CD14-positive monocyte (primary cell): ENCODE data around the gene CYP20A1. TPM values are rescaled to one million over a fixed set of nuclear protein-coding genes. Genes with fewer than 3 reads are reported as not detected.
"Not testable (repeated sequence)": the region's sequence is repeated elsewhere in the genome, so short reads cannot be mapped to it uniquely, and the experiment has no call there.

Experiments used
- DNase-seq, 3 donors: peaks; one replicate each; pipeline ENCODE4 v3.0.0-alpha.2; 2011 to 2022
- H2AFZ ChIP-seq: 2 replicates; pipeline ENCODE4 v1.6.0; 2012; ENCODE audit warnings: mild to moderate bottlenecking, low read depth, low read length, inconsistent platforms; ENCODE audit not compliant: insufficient read depth, poor library complexity, severe bottlenecking
- H3K27ac ChIP-seq, 2 donors: 1 replicate in 1 of 2; 2 replicates in 1 of 2; pipeline ENCODE4 v1.5.1; 2012 to 2013; ENCODE audit warnings: low read length in 2 of 2, control low read depth in 1 of 2, inconsistent platforms in 1 of 2, low read depth in 1 of 2, mild to moderate bottlenecking in 1 of 2
- H3K27me3 ChIP-seq, 2 donors: one replicate each; pipeline versions ENCODE4 v1.6.0 to v1.6.1; 2011 to 2013; ENCODE audit warnings: low read length in 2 of 2; ENCODE audit not compliant: control insufficient read depth in 2 of 2, insufficient read depth in 2 of 2
- H3K36me3 ChIP-seq, 2 donors: replicated peaks in 1 of 2; 1 replicate in 1 of 2; 2 replicates in 1 of 2; pipeline versions ENCODE4 v1.5.1 to v1.6.1; 2012 to 2013; ENCODE audit warnings: low read length in 2 of 2, control low read depth in 1 of 2, inconsistent platforms in 1 of 2, mild to moderate bottlenecking in 1 of 2; ENCODE audit not compliant: insufficient read depth in 2 of 2, control insufficient read depth in 1 of 2
- H3K4me1 ChIP-seq, 2 donors: 1 replicate in 1 of 2; 2 replicates in 1 of 2; pipeline versions ENCODE4 v1.5.1 to v1.6.1; 2012 to 2013; ENCODE audit warnings: low read length in 2 of 2, control low read depth in 1 of 2, inconsistent platforms in 1 of 2, mild to moderate bottlenecking in 1 of 2, moderate library complexity in 1 of 2; ENCODE audit not compliant: insufficient read depth in 2 of 2, control insufficient read depth in 1 of 2
- H3K4me2 ChIP-seq: replicated peaks from 2 replicates; pipeline ENCODE3; 2012; ENCODE audit warnings: low read length, moderate library complexity, mild to moderate bottlenecking; ENCODE audit not compliant: poor library complexity, severe bottlenecking; ENCODE audit errors: extremely low read depth
- H3K4me3 ChIP-seq, 3 experiments: fragments of 200-600 bp in 1 of 3; sonication (generic) in 1 of 3; replicated peaks in 1 of 3; 1 replicate in 2 of 3; 2 replicates in 1 of 3; pipeline ENCODE4 v1.5.1; 2011 to 2013; ENCODE audit warnings: low read length in 3 of 3, mild to moderate bottlenecking in 3 of 3, control low read depth in 2 of 3, low read depth in 2 of 3, inconsistent platforms in 1 of 3, moderate library complexity in 1 of 3
- H3K79me2 ChIP-seq: 2 replicates; pipeline ENCODE4 v1.6.0; 2012; ENCODE audit warnings: mild to moderate bottlenecking, control low read depth, inconsistent platforms, low read length, moderate library complexity; ENCODE audit not compliant: insufficient read depth
- H3K9ac ChIP-seq: 2 replicates; pipeline ENCODE4 v1.6.0; 2017; ENCODE audit warnings: low read length, mild to moderate bottlenecking; ENCODE audit not compliant: insufficient read depth, poor library complexity, severe bottlenecking
- H3K9me3 ChIP-seq, 2 donors: replicated peaks in 1 of 2; 1 replicate in 1 of 2; 2 replicates in 1 of 2; pipeline versions ENCODE4 v1.5.1 to v1.6.1; 2012 to 2013; ENCODE audit warnings: low read length in 2 of 2, control low read depth in 1 of 2; ENCODE audit not compliant: control insufficient read depth in 1 of 2, insufficient read depth in 1 of 2
- H4K20me1 ChIP-seq: 2 replicates; pipeline ENCODE4 v1.6.0; 2012; ENCODE audit warnings: mild to moderate bottlenecking, low read length, control low read depth, moderate library complexity; ENCODE audit not compliant: insufficient read depth
- H3K27ac Mint-ChIP-seq, 7 donors: one replicate each; pipeline ENCODE4 v1.8.0; 2020; ENCODE audit warnings: mild to moderate bottlenecking in 7 of 7, mixed read lengths in 7 of 7, moderate library complexity in 6 of 7, inconsistent platforms in 2 of 7
- H3K27me3 Mint-ChIP-seq, 3 donors: one replicate each; pipeline ENCODE4 v1.8.0; 2021 to 2022; ENCODE audit warnings: low read depth in 3 of 3, mild to moderate bottlenecking in 3 of 3, mixed read lengths in 3 of 3, moderate library complexity in 3 of 3, inconsistent platforms in 1 of 3
- H3K36me3 Mint-ChIP-seq, 2 donors: one replicate each; pipeline ENCODE4 v1.8.0; 2020; ENCODE audit warnings: mixed read lengths in 2 of 2, inconsistent platforms in 1 of 2, mild to moderate bottlenecking in 1 of 2
- H3K4me1 Mint-ChIP-seq: one replicate; pipeline ENCODE4 v1.8.0; 2020; ENCODE audit warnings: mild to moderate bottlenecking, mixed read lengths
- H3K4me3 Mint-ChIP-seq, 2 donors: one replicate each; pipeline ENCODE4 v1.8.0; 2020; ENCODE audit warnings: mild to moderate bottlenecking in 2 of 2, mixed read lengths in 2 of 2, moderate library complexity in 1 of 2
- H3K9me3 Mint-ChIP-seq, 7 donors: one replicate each; pipeline ENCODE4 v1.8.0; 2020 to 2022; ENCODE audit warnings: mixed read lengths in 7 of 7, mild to moderate bottlenecking in 6 of 7, moderate library complexity in 6 of 7, inconsistent platforms in 2 of 7
- WGBS: methylation state at CpG from one replicate; pipeline ENCODE4 v1.1.5; 2013; ENCODE audit warnings: missing lambda C conversion rate; ENCODE audit not compliant: insufficient coverage; 5-methylcytosine and 5-hydroxymethylcytosine counted together
- intact Hi-C, 2 donors: fragments of 100-400 bp; cut with micrococcal nuclease; formaldehyde crosslinking; loops; one replicate each; pipeline versions ENCODE4 v1.15.0 to v1.15.1; 2023
- polyA minus RNA-seq: library from RNA; depleted of rRNA, polyadenylated mRNA; stranded (reverse); fragments of >200 nt; gene quantifications from 2 replicates; pipeline ENCODE4 v1.2.3, GENCODE V29; 2012
- polyA plus RNA-seq, 3 donors: library from polyadenylated mRNA; depleted of rRNA in 1 of 3; unstranded in 2 of 3; stranded (reverse) in 1 of 3; fragments of 300-500 nt in 2 of 3; fragments of >200 nt in 1 of 3; fragmentation: Illumina TruSeq in 2 of 3; gene quantifications; 1 replicate in 2 of 3; 2 replicates in 1 of 3; pipeline ENCODE4 v1.2.3, GENCODE V29; 2012 to 2021
- total RNA-seq, 12 experiments: library from RNA in 1 of 12; stranded (reverse) in 1 of 12; fragments of 120-200 nt in 1 of 12; gene quantifications; one replicate each; pipeline ENCODE4 v1.2.4 and lab custom pipeline; 2013 to 2026; ENCODE audit warnings: mixed read lengths in 6 of 12, inconsistent platforms in 1 of 12
- TF ChIP-seq, protein P1 (sequence below): fragments of 200-600 bp; IDR thresholded peaks from one replicate; pipeline ENCODE4 v1.8.0; 2022; ENCODE audit warnings: antibody characterized with exemption, mild to moderate bottlenecking

The CYP20A1 gene
- 28.1 TPM for total RNA-seq (2013)
- polyA plus RNA-seq (10 to 100 TPM; 13.3 to 17.6 (median 15.4) TPM), polyA minus RNA-seq (10.8 and 15.5 TPM in 2 replicates), total RNA-seq (lab: John Stamatoyannopoulos, UW) (34.2 to 58.7 (median 42.2) reads per million in 11 experiments)

DNA sequence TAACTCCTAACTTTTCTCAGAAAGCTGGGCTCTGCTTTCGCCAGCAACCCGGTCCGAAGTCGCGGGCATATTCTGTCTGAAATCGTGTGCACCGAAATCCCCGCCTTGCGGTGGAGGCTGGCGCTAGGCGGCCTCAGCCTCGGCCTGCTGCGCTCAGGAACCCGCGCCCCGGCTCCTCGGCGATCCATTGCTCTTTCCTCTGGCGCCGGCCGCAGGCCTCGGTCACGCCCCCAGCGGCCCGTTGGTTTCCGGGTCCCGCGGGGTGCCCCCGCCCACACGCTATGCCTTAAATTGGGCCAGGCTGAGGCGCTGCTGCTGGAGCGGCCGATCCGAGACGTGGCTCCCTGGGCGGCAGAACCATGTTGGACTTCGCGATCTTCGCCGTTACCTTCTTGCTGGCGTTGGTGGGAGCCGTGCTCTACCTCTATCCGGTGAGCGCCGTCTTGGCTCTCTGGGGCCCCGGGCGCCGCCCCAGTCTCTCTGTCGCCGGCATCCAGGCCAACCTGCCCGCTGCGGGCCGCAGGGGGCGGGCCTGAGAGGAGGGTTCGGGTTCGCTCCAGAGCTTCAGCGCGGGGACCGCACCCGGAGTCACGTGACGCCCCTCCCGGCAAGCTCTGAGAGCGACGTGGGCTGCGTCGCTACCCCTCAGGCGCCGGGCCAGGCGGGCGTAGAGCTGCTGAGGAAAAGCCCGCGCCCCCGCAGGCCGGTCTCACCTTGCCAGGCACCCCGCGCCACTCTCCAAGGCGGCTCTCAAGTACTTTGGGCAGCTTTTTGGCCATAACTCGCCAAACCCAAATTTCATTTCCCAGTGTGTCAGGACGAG is at the start of gene CYP20A1:
TSS of gene CYP20A1 (plus strand) at position 315 of the 823 bp plus-strand sequence. CDS start at position 360, 45 bp downstream.
- Histone ChIP-seq H3K4me1 (peaks cover 21 to 24% of the 10 kb centered on the region in 2 donors), H3K9ac (peak within 1 kb of the TSS; percentile 85), H3K27me3 (no peaks in the 10 kb centered on the region), H3K4me3 (peak within 1 kb of the TSS; percentile 71 to 90 (median 80)), H3K36me3 (peaks cover 6 to 14% of the 10 kb centered on the region in 2 donors), H2AFZ (peak within 1 kb of the TSS; percentile 94), H4K20me1 (peaks cover 34% of the 10 kb centered on the region), H3K9me3 (no peaks in the 10 kb centered on the region), H3K79me2 (peaks cover 45% of the 10 kb centered on the region), H3K27ac (peak within 1 kb of the TSS; percentile 83 to 92), H3K4me2 (peak within 1 kb of the TSS; percentile 93)
- TF ChIP-seq, protein P1, sequence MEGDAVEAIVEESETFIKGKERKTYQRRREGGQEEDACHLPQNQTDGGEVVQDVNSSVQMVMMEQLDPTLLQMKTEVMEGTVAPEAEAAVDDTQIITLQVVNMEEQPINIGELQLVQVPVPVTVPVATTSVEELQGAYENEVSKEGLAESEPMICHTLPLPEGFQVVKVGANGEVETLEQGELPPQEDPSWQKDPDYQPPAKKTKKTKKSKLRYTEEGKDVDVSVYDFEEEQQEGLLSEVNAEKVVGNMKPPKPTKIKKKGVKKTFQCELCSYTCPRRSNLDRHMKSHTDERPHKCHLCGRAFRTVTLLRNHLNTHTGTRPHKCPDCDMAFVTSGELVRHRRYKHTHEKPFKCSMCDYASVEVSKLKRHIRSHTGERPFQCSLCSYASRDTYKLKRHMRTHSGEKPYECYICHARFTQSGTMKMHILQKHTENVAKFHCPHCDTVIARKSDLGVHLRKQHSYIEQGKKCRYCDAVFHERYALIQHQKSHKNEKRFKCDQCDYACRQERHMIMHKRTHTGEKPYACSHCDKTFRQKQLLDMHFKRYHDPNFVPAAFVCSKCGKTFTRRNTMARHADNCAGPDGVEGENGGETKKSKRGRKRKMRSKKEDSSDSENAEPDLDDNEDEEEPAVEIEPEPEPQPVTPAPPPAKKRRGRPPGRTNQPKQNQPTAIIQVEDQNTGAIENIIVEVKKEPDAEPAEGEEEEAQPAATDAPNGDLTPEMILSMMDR, result peak; percentile 10
- under 1% methylated on average over 80 of the region's 80 CpGs for WGBS
- peak; percentile 90 to 95 (median 92) for DNase-seq
- intact Hi-C loops, result loop anchor here (2.0 to 10.0 kb wide), 4 partner anchors 224 to 663 kb away; partner anchors contain the start of genes WDR12 (in 2 of the 2), CARF (in 1 of the 2) and NBEAL1 (in 1 of the 2)
- no peaks in the 10 kb centered on the region for H3K9me3 Mint-ChIP-seq
- peak within 1 kb of the TSS; percentile 92 to 98 (median 96) for H3K27ac Mint-ChIP-seq
- peak within 1 kb of the TSS; percentile 95 to 98 for H3K4me3 Mint-ChIP-seq
- H3K4me1 Mint-ChIP-seq, result peaks cover 20% of the 10 kb centered on the region
- peaks cover 0 to 3% (median 0%) of the 10 kb centered on the region in 3 donors for H3K27me3 Mint-ChIP-seq
- peaks cover 18 to 25% of the 10 kb centered on the region in 2 donors for H3K36me3 Mint-ChIP-seq

DNA sequence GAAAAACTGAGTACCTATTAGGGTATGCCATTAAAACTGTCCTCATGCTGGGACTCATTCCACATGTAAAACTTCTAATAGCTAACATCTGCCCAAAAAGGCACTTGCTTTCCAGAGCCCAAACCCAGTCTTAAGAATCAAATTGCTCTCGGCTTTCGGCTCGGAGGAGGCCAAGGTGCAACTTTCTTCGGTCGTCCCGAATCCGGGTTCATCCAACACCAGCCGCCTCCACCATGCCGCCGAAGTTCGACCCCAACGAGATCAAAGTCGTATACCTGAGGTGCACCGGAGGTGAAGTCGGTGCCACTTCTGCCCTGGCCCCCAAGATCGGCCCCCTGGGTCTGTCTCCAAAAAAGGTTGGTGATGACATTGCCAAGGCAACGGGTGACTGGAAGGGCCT is 48.3 kb upstream of the CYP20A1 start:
- H3K4me3 ChIP-seq, H3K79me2 ChIP-seq, H3K4me1 Mint-ChIP-seq, H3K9ac ChIP-seq, intact Hi-C loops, H3K27me3 ChIP-seq, H3K27me3 Mint-ChIP-seq, H3K4me2 ChIP-seq, H3K27ac ChIP-seq, DNase-seq, H3K4me3 Mint-ChIP-seq, H3K27ac Mint-ChIP-seq, H3K9me3 Mint-ChIP-seq, H3K9me3 ChIP-seq, H4K20me1 ChIP-seq, H3K4me1 ChIP-seq, H2AFZ ChIP-seq: not testable (repeated sequence)
- WGBS, result no CpG with 5 or more reads among the region's 17 CpGs
- H3K36me3 Mint-ChIP-seq, result peaks cover 34 to 47% of the 10 kb centered on the region in 2 donors
- peaks cover 17 to 38% of the 10 kb centered on the region in 2 donors for H3K36me3 ChIP-seq

GRCh38 chr2:203191026-203191425 is 47.8 kb upstream of the CYP20A1 start:
- WGBS, result 100% methylated on average over 2 of the region's 6 CpGs
- H3K27ac ChIP-seq, H3K27me3 ChIP-seq, H3K4me1 ChIP-seq, H3K4me3 Mint-ChIP-seq, H3K4me3 ChIP-seq, DNase-seq, H3K27me3 Mint-ChIP-seq, H3K9ac ChIP-seq, H3K9me3 Mint-ChIP-seq, H3K27ac Mint-ChIP-seq, intact Hi-C loops, H4K20me1 ChIP-seq, H3K9me3 ChIP-seq, H3K4me2 ChIP-seq, H3K79me2 ChIP-seq, H2AFZ ChIP-seq, H3K4me1 Mint-ChIP-seq: not testable (repeated sequence)
- peaks cover 17 to 35% of the 10 kb centered on the region in 2 donors for H3K36me3 ChIP-seq
- peaks cover 35 to 42% of the 10 kb centered on the region in 2 donors for H3K36me3 Mint-ChIP-seq
